Measurements from ENCODE around the gene COL4A3. TPM values are rescaled to one million over a fixed set of nuclear protein-coding genes. Genes with fewer than 3 reads are reported as not detected.

The COL4A3 gene
- 1.5 TPM for total RNA-seq

GRCh38 chr2:227163998-227164762, at the start of gene COL4A3, which contains the start of gene COL4A4:
TSS of gene COL4A3 (plus strand) at chr2:227164624. CDS start at chr2:227164727, 103 bp downstream.
TSS of gene COL4A4 (minus strand) at chr2:227164205. CDS start at chr2:227147483, 16,722 bp downstream.
- H3K27me3 ChIP-seq: no peaks in the 10 kb centered on the region
- no peak for TF ChIP-seq CTCF (IDR thresholded peaks at IDR 0.05)
- no peak for TF ChIP-seq POLR2AphosphoS5 (IDR thresholded peaks at IDR 0.05; ENCODE audit: insufficient read depth in 1 of 2, low read depth in 1 of 2)
- no peak for TF ChIP-seq POLR2A (IDR thresholded peaks at IDR 0.05)
- no peaks in the 10 kb centered on the region for H3K36me3 ChIP-seq
- no peak within 1 kb of the TSS for H3K27ac ChIP-seq
- H3K4me1 ChIP-seq: peaks cover 20% of the 10 kb centered on the region
- intact Hi-C loops (cut with DNase I): no loop called here
- DNase-seq (ENCODE audit: extremely low spot score in 2 of 2): no peak
- H3K4me3 ChIP-seq: peak within 1 kb of the TSS; percentile 34 to 38
- H3K9me3 ChIP-seq: no peaks in the 10 kb centered on the region

GRCh38 chr2:227115761-227116160, 48.7 kb upstream of the COL4A3 start:
- no peaks in the 10 kb centered on the region for H3K9me3 ChIP-seq
- no peaks in the 10 kb centered on the region for H3K36me3 ChIP-seq
- no peaks in the 10 kb centered on the region for H3K4me1 ChIP-seq
- no peak overlapping the region for H3K4me3 ChIP-seq
- no peak for DNase-seq (ENCODE audit: extremely low spot score in 2 of 2)
- TF ChIP-seq POLR2A (IDR thresholded peaks at IDR 0.05): no peak
- H3K27me3 ChIP-seq: no peaks in the 10 kb centered on the region
- intact Hi-C loops (cut with DNase I): no loop called here
- H3K27ac ChIP-seq: no peak overlapping the region

- Histone ChIP-seq H3K9me3 (no peaks in the 10 kb centered on the region), H3K4me1 (no peaks in the 10 kb centered on the region), H3K27me3 (no peaks in the 10 kb centered on the region), H3K27ac (no peak overlapping the region), H3K36me3 (no peaks in the 10 kb centered on the region), H3K4me3 (no peak overlapping the region)
- no peak for DNase-seq (ENCODE audit: extremely low spot score in 2 of 2)
- no peak for TF ChIP-seq POLR2A (IDR thresholded peaks at IDR 0.05)
- TF ChIP-seq POLR2AphosphoS5 (IDR thresholded peaks at IDR 0.05; ENCODE audit: insufficient read depth in 1 of 2, low read depth in 1 of 2): no peak
- TF ChIP-seq CTCF (IDR thresholded peaks at IDR 0.05): no peak
- intact Hi-C loops (cut with DNase I): no loop called here
These were observed 47.4 kb upstream of the COL4A3 start for GRCh38 chr2:227117027-227117426.

- TF ChIP-seq POLR2AphosphoS5 (IDR thresholded peaks at IDR 0.05; ENCODE audit: insufficient read depth in 1 of 2, low read depth in 1 of 2): no peak
- TF ChIP-seq POLR2A (IDR thresholded peaks at IDR 0.05): no peak
- TF ChIP-seq CTCF (IDR thresholded peaks at IDR 0.05): no peak
These were observed 46.6 kb upstream of the COL4A3 start for GRCh38 chr2:227117852-227118251.

GRCh38 chr2:227118353-227118752, 46.1 kb upstream of the COL4A3 start:
- TF ChIP-seq POLR2A (IDR thresholded peaks at IDR 0.05): no peak
- TF ChIP-seq POLR2AphosphoS5 (IDR thresholded peaks at IDR 0.05; ENCODE audit: insufficient read depth in 1 of 2, low read depth in 1 of 2): no peak
- no peak for TF ChIP-seq CTCF (IDR thresholded peaks at IDR 0.05)
- no peaks in the 10 kb centered on the region for H3K27me3 ChIP-seq
- intact Hi-C loops (cut with DNase I): no loop called here

More at GRCh38 chr2:227117852-227118251, 46.6 kb upstream of the COL4A3 start:
- H3K4me1 ChIP-seq: no peaks in the 10 kb centered on the region
- no peak overlapping the region for H3K4me3 ChIP-seq
- H3K36me3 ChIP-seq: no peaks in the 10 kb centered on the region
- intact Hi-C loops (cut with DNase I): no loop called here
- H3K9me3 ChIP-seq: no peaks in the 10 kb centered on the region
- no peak for DNase-seq (ENCODE audit: extremely low spot score in 2 of 2)
- H3K27ac ChIP-seq: no peak overlapping the region
- H3K27me3 ChIP-seq: no peaks in the 10 kb centered on the region

More at GRCh38 chr2:227118353-227118752, 46.1 kb upstream of the COL4A3 start:
- no peak for DNase-seq (ENCODE audit: extremely low spot score in 2 of 2)
- H3K4me3 ChIP-seq: no peak overlapping the region
- no peaks in the 10 kb centered on the region for H3K36me3 ChIP-seq
- no peak overlapping the region for H3K27ac ChIP-seq
- H3K4me1 ChIP-seq: no peaks in the 10 kb centered on the region
- H3K9me3 ChIP-seq: no peaks in the 10 kb centered on the region
